Lower leg skin (tissue), 3 donors: ENCODE results near the gene EFCAB8.

ENCODE experiments used
- POLR2A ChIP-seq, 2 donors: fragments of 450-650 bp; IDR thresholded peaks; one replicate each; pipeline ENCODE4 v1.6.1; 2016 to 2017; ENCODE audit warnings: antibody characterized with exemption in 2 of 2, mild to moderate bottlenecking in 1 of 2, moderate library complexity in 1 of 2
- TF ChIP-seq, protein P1 (sequence below), 3 donors: fragments of 450-650 bp; IDR thresholded peaks; one replicate each; pipeline ENCODE4 v1.5.1; 2016; ENCODE audit warnings: antibody characterized with exemption in 3 of 3, mild to moderate bottlenecking in 3 of 3, moderate library complexity in 2 of 3

DNA sequence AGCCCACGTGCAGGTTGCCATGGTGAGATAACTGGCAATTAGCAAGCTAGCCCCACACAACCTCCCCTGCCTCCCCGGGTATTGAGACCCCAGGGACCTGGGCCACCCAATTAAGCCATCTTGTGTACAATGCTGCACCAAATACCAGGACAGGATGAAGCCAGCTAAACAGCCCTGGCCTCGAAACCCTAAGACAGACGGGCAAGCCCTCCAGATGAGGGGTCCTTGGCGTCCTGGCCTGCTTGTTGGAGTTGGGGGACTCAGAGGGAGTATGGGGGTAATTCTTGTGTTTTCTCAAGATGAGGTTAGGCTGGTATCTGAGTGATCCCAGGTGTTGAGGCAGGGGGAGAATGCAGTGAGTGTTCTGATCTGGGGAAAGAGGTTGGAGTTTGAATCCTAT lies 47.8 kb upstream of the EFCAB8 start:
- TF ChIP-seq, protein P1, sequence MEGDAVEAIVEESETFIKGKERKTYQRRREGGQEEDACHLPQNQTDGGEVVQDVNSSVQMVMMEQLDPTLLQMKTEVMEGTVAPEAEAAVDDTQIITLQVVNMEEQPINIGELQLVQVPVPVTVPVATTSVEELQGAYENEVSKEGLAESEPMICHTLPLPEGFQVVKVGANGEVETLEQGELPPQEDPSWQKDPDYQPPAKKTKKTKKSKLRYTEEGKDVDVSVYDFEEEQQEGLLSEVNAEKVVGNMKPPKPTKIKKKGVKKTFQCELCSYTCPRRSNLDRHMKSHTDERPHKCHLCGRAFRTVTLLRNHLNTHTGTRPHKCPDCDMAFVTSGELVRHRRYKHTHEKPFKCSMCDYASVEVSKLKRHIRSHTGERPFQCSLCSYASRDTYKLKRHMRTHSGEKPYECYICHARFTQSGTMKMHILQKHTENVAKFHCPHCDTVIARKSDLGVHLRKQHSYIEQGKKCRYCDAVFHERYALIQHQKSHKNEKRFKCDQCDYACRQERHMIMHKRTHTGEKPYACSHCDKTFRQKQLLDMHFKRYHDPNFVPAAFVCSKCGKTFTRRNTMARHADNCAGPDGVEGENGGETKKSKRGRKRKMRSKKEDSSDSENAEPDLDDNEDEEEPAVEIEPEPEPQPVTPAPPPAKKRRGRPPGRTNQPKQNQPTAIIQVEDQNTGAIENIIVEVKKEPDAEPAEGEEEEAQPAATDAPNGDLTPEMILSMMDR (IDR thresholded peaks at IDR 0.05): no peak
- TF ChIP-seq POLR2A (IDR thresholded peaks at IDR 0.05): no peak
